Measurements from ENCODE around the gene TIMM10B.
A peak's percentile ranks its signal among the peaks of the same experiment; 100 is the strongest.
"Not testable (repeated sequence)": the region's sequence is repeated elsewhere in the genome, so short reads cannot be mapped to it uniquely, and the experiment has no call there.

TIMM10B gene

DNA sequence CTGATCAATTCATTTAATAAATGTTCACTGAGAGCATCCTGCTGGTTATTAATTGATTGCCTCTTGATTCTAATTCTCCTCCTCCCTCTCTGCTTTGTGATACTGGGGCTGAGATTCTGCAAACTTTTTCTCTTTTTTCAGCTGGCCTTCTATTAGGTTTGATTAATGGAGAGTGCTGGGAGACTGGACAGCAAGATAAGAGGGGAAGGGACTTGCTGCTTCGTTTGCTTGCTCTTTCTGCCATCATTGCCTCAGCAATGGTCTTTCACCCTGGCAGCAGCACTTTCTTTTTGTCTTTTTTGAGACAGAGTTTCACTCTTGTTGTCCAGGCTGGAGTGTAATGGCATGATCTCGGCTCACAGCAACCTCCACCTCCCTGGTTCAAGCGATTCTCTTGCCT, 22.9 kb downstream of the TIMM10B start:
- DNase-seq (ENCODE audit: low read depth), result no peak
- H3K4me3 ChIP-seq (ENCODE audit: low read depth, low read length), result no peak overlapping the region
- TF ChIP-seq, protein P1, sequence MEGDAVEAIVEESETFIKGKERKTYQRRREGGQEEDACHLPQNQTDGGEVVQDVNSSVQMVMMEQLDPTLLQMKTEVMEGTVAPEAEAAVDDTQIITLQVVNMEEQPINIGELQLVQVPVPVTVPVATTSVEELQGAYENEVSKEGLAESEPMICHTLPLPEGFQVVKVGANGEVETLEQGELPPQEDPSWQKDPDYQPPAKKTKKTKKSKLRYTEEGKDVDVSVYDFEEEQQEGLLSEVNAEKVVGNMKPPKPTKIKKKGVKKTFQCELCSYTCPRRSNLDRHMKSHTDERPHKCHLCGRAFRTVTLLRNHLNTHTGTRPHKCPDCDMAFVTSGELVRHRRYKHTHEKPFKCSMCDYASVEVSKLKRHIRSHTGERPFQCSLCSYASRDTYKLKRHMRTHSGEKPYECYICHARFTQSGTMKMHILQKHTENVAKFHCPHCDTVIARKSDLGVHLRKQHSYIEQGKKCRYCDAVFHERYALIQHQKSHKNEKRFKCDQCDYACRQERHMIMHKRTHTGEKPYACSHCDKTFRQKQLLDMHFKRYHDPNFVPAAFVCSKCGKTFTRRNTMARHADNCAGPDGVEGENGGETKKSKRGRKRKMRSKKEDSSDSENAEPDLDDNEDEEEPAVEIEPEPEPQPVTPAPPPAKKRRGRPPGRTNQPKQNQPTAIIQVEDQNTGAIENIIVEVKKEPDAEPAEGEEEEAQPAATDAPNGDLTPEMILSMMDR (conservative IDR thresholded peaks at IDR 0.05; ENCODE audit: low read depth, low read length), result no peak

DNA sequence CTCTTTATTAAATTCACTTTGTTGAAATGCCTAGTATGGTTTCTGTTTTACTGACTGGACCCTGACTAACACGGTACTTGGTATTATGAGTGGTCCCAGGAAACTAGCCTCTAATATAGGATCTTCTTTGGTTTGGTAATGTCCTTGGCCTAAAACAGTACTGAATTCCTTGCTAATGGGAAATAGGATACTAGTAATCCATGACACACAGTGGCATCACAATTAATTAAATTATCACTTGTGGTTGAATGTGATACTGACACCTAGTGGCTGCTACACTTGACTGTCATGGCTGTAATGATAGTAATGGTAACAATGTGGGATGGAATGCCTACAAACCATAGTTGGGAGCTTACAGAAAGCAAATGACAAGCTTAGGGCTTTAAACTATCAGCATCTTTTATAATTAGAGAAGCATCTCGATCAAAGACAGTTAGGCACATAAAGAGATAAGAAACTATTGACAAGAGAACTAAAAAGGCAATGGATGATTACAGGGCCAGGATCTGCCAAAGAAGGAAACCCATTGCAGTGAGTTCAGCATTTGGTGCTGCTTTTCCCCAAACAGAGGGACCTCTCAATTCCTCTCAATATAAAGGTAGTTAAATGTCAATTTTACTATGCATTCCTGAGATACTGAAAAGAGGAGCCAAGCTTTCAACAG, 24.4 kb downstream of the TIMM10B start:
- H3K4me3 ChIP-seq (ENCODE audit: low read depth, low read length), result no peak overlapping the region
- DNase-seq (ENCODE audit: low read depth), result peak; percentile 80
- TF ChIP-seq, protein P1 (conservative IDR thresholded peaks at IDR 0.05; ENCODE audit: low read depth, low read length), result peak; percentile 68

DNA sequence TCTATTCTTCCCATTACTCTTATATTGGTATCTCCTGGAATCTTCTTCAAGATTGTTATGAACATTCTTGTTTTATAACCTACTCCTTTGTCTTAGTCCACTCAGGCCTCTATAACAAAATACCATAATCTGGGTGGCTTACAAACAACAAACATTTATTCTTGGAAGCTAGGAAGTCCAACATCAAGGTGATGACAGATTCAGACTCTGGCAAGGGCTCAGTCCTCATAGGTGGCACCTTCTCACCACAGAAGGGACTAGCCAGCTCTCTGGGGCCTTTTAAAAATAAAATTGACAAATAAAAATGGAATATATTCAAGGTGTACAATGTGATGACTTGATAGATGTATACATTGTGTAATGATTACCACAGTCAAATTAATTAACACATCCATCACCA, 35.6 kb downstream of the TIMM10B start:
- TF ChIP-seq, protein P1 (conservative IDR thresholded peaks at IDR 0.05; ENCODE audit: low read depth, low read length), result no peak
- DNase-seq (ENCODE audit: low read depth), result no peak
- no peak overlapping the region for H3K4me3 ChIP-seq (ENCODE audit: low read depth, low read length)

DNA sequence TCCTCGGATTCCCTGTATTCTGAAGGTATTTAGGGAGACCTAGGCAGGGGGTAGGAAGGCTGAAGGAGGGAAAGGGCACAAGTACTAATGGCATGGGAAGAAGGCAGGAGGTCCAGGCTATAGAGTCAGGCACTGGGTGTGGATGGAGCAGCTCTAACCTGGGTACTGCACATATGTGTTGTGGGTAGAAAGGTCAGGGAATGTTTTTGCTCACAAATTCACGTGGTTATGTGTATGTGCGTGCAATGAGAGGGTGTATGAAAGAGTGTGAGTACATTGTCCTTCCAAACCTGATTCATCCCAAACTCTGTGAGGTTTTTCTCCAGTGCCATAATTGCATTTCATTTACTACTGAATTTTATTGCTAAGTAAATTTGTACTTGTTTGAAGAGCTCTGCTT, 39.0 kb downstream of the TIMM10B start:
- H3K4me3 ChIP-seq (ENCODE audit: low read depth, low read length), result no peak overlapping the region
- no peak for DNase-seq (ENCODE audit: low read depth)
- TF ChIP-seq, protein P1 (conservative IDR thresholded peaks at IDR 0.05; ENCODE audit: low read depth, low read length), result no peak

DNA sequence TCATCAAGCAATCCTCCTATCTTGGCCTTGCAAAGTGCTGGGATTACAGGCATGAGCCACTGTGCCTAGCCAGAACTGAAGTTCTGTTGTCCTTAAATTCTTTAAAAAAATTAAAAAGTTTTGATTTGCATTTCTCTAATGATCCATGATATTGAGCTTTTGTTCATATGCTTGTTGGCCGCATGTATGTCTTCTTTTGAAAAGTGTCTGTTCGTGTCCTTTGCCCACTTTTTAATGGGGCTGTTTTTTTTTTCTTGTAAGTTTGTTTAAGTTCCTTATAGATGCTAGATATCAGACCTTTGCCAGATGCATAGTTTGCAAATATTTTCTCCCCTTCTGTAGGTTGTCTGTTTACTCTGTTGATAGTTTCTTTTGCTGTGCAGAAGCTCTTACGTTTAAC, 40.6 kb downstream of the TIMM10B start:
- not testable (repeated sequence) for DNase-seq (ENCODE audit: low read depth)

DNA sequence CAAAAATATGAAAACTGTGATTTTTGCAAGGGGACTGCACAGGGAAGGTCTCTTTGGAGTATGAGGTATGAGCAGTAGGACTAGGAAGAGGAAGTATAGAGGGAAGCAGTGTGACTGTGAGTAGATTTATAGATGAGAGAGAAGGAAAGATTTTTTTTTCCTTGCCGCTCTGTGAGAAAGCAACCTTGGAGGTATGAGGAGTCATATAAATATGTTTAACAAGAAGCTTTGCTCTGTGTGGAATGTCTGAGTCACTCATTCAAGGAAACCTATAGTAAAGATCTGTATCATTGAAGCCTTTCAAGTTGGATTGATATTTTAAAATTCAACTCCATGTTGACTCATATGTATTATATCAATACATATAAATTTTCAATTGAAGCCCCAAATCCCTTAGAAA, 42.0 kb downstream of the TIMM10B start:
- peak; percentile 79 for DNase-seq (ENCODE audit: low read depth)
- TF ChIP-seq, protein P1 (conservative IDR thresholded peaks at IDR 0.05; ENCODE audit: low read depth, low read length), result no peak
- no peak overlapping the region for H3K4me3 ChIP-seq (ENCODE audit: low read depth, low read length)

More for the DNA sequence above, 40.6 kb downstream of the TIMM10B start:
- not testable (repeated sequence) for H3K4me3 ChIP-seq (ENCODE audit: low read depth, low read length)

DNA sequence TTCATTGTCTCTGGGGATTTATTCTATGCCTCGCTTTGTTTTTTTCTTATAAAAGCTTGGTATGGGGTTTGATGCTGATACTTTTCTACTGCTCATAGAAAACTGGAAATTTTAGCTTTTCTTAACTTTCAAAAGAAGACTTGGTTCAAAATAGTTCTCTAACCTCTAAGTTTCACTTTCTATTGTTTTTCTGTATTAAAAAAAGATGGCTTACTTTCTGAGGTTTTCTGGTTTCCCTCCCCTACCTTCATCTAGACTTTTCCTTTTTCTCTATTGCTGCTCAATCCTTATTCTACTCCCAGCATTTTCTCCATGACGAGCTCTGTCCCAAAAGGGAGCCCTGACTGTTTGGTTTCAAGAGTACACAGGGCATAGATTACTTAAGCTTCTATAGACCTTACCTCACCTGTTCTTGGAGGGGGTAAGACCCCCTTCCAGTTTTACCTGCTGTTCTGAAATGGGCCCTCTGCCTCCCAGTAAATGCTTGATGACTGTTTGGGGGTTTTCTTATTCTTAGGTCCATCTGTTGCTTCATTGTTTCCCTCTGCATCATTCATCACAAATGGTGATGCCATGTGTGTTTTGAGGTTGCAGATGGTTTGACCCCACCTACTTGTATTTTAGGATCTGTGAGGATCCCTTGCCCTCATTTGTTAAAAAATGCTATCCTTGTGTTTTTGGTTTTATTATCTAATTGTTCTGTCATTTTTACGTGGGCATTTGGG, 45.3 kb downstream of the TIMM10B start:
- no peak overlapping the region for H3K4me3 ChIP-seq (ENCODE audit: low read depth, low read length)
- DNase-seq (ENCODE audit: low read depth), result no peak
- TF ChIP-seq, protein P1 (conservative IDR thresholded peaks at IDR 0.05; ENCODE audit: low read depth, low read length), result no peak
